Putamen (tissue), 1 donor: ENCODE measurements around the gene VPS35L.
"Not testable (repeated sequence)": the region's sequence is repeated elsewhere in the genome, so short reads cannot be mapped to it uniquely, and the experiment has no call there.

Experiments
- DNase-seq: peaks from one replicate; pipeline ENCODE4 v3.0.0-alpha.2; 2016; ENCODE audit warnings: low spot score

VPS35L gene

DNA sequence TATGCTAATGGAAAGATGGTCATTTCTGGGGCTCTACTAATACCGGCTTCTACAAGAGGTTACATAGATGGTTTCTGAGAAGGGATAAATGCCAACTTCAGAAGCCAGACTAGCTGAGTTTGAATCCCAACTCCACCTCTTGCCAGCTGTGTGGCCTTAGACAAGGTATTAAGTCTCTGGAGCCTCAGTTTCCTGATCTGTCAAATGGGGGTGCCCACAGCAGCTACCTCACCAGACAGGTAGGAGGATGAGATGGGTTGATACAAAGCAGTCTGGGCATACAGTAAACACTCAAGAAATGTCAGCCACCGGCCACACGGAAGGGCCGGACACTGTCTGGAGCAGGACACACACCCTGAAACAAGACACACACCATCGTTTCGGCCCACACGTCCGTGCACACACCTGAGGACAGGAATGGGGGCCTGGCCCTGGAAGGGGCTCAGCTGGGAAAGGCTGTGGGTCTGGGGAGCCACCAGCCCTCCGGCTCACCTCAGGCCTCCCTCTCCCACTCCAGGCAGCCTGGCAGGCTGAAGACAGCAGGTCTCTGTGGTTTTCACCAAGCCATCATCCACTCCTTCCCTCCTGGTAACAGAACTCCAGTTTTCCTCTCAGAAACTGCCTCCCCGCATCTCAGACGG lies 157.0 kb downstream of the VPS35L start:
- DNase-seq: no peak

DNA sequence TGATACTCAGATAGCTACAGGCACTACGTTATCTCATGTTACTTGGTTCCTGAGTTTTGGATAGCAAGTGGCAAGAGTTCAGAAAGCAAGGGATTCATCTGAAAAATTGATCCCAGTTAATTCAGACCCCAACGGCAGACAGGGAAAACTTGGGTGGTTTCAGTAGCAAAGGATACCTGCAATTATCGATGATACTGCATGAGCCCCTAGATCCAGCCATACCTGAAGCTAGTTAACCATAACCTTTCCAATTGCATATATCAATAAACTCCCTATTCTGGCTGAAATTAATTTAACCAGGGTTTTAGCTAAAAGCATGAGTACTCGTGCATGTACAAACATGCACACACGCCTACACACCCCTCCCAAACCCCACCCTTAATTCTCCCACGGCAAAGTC lies 158.2 kb downstream of the VPS35L start:
- no peak for DNase-seq

DNA sequence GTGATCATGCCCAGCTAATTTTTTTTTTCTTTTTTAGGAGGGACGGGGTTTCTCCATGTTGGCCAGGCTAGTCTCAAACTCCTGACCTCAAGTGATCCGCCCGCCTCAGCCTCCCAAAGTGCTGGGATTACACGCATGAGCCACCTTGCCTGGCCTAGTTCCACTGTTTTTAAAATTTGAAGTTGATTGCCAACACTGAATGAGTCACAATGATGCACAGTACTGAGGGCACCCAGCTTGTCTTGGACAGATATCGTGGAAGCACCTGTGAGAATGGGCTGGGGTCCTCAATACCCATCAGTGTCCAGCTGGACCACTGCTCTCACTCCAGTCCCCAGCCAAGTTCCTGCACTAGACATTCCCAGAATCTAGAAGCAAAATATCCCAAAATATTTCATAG lies 160.1 kb downstream of the VPS35L start:
- DNase-seq: no peak

DNA sequence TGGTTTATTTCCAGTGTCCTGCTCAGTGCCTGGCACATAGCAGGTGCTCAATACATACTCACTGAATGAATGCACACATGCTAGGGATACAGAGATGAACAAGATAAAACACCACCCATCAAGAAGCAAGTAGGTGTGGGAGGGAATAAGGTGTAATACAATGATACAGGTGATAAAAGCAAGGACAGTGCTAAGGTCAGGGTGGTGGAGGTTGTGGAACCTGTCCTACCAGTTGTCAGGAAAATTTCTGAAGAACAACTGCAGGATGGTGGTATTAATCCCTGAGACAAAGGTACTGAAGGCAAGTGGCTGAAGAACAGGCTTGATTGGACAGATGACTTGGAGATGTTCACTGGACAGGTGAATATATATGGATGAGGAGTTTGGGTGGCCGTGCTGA lies 160.7 kb downstream of the VPS35L start:
- DNase-seq: no peak

DNA sequence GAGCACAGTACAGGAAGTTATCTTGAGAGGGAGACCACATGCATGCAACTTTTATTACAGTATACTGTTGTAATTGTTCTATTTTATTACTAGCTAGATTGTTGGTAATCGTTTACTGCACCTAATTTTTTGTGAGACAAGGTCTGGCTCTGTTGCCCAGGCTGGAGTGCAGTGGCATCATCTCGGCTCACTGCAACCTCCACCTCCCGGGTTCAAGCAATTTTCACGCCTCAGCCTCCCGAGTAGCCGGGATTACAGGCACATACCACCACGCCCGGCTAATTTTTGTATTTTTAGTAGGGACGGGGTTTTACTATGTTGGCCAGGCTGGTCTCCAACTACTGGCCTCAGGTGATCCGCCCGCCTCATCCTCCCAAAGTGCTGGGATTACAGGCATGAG lies 161.2 kb downstream of the VPS35L start:
- DNase-seq: not testable (repeated sequence)

DNA sequence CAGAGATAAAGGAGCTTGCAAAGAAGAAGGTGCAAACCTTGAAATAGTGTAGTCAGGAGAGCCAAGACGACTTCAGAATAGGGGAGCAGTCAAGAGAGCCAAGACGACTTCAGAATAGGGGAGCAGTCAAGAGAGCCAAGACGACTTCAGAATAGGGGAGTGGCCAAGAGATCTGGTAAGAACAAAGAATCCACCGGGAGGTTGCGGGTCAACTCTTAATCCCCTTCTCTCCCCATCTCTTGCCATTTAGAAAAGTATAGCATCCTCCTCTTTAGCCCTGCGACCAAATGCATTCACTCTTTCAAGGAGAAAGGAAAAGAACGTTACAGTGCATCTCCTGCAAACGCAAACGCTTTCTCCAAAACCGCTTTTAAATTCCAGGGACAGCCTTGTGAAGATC lies 161.8 kb downstream of the VPS35L start:
- no peak for DNase-seq

DNA sequence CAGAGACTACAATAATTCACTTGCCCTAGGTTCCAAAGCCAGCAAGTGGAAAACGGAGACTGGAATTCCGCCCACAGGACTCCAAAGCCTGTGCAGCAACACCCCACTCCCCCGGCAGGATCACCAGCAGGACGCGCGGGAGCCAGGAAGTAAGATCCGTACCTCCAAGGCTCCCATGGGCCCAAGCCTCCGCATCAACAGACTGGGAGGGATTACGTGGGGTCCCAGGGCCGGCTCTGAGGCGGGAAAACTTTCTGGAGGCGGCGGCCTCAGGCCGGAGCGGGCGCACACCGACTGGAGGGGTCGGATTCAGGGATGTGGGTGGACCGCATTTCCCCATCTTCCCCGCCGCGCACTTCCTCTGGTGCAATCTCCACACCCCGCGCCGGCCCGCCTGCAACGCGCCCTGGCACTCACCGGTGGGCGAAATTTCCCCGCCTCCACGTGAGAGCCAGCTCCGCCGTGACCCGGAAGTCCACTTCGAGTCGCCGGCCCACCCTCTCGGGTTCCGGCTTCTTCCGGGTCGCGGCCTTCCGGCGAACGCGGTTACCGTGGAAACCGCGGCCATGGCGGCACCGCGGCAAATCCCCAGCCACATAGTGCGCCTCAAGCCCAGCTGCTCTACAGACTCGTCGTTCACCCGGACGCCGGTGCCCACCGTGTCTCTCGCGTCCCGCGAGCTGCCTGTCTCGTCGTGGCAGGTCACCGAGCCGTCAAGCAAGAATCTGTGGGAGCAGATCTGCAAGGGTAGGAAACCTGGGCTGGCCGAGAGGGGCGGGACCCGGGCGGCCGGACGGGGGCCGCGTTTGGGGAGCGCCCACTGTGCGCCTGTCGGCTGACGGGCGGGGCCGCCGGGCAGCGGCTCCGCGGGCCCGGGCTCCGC lies 162.5 kb downstream of the VPS35L start, which contains the start of the genes IQCK and KNOP1:
IQCK (plus strand) TSS at position 531 of the 883 bp plus-strand sequence; CDS start at position 567, 36 bp downstream.
KNOP1 (minus strand) TSS at position 487 of the 883 bp plus-strand sequence. CDS start 3,192 bp downstream, outside the sequence.
- DNase-seq: peak; percentile 89

DNA sequence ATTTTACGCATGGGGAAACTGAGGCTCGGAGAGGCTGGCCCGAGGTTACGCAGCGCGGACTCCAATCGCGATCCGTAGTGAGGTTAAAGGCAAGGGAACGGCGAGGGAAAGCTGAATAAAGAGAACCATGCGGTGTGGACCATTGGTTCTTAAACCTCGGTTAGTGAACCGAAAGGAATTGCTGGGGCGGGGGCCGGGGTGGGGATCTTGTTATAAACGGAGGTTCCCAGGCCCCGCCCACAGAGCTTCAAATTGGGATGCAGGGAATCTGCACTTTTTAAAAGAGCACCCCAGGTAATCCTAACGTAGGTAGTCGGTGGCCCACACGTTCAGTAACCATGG lies 163.1 kb downstream of the VPS35L start:
- DNase-seq: no peak

DNA sequence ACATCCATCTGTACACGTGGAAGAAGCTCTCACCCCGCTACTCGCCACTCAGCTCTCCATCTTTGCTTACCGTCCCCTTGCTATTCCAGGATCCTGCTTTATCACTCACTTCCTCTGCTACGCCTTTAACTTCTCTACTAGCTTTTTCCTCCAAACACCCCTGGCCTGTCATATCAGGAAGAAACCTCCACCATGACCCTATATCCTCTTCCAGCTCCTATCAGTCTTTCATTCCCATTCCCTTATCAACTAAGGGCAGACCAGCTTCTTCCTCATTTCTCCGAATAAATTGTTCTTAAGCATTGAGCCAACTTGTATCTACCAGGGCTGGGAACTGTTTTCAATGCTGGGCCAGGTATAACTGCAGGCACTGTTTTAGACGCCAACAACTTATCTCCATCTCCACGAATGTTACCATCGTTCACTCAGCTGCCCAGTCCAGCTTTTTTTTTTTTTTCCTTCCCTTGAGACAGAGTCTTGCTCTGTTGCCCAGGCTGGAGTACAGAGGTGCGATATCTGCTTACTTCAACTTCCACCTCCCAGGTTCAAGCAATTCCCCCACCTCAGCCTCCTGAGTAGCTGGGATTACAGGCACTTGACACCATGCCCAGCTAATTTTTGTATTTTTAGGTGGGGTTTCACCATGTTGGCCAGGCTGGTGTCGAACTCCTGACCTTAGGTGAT lies 166.9 kb downstream of the VPS35L start:
- DNase-seq: no peak

DNA sequence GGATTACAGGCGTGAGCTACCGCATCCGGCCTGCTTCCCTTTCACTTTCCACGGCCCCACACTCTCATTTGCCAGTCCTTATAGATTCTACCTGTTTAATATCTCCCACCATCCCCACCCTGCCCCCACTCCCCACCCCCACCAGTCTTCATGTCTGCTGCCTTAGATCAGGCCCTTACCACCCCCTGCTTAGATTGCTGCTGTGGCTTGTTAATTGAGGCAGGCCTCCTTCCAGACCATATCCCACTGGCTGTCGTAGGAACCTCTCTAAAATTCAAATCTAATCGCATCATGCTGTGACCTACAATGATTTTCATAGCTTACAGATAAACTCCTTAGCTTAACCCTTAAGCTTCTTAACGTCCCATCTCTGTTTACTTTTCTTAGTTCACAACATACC lies 167.5 kb downstream of the VPS35L start:
- no peak for DNase-seq

DNA sequence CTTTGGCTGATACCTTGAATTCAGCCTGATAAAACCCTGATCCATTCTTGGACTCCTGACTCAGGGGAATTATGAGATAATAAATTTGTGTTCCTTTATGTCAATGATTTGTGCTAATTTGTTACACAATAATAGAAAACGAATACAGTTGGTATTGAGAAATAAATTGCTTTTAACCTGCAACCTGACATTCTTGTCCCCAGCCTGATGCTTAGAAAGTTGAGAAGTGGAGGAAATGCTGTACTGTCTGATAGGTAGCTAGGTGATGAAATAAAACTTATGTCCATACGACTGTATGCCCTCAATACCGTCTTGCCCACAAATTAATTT lies 173.1 kb downstream of the VPS35L start:
- no peak for DNase-seq

DNA sequence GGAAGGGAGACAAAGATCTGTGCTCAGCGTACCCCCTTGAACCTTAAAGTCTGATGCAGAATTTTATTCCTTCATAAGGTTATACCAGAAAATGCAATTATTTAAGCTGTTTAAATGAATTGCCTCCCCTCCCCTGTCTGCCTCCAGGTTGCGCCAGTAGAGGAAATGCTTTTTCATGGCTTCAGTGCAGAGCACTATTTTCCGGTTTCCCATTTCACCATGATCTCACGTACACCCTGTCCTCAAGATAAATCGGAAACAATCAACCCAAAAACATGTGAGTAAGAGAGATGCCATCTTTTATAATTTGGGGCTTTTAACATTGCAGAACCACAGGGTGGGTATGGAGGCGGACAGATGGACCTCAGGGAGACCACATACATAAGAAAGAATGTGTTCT lies 178.0 kb downstream of the VPS35L start:
- DNase-seq: no peak

DNA sequence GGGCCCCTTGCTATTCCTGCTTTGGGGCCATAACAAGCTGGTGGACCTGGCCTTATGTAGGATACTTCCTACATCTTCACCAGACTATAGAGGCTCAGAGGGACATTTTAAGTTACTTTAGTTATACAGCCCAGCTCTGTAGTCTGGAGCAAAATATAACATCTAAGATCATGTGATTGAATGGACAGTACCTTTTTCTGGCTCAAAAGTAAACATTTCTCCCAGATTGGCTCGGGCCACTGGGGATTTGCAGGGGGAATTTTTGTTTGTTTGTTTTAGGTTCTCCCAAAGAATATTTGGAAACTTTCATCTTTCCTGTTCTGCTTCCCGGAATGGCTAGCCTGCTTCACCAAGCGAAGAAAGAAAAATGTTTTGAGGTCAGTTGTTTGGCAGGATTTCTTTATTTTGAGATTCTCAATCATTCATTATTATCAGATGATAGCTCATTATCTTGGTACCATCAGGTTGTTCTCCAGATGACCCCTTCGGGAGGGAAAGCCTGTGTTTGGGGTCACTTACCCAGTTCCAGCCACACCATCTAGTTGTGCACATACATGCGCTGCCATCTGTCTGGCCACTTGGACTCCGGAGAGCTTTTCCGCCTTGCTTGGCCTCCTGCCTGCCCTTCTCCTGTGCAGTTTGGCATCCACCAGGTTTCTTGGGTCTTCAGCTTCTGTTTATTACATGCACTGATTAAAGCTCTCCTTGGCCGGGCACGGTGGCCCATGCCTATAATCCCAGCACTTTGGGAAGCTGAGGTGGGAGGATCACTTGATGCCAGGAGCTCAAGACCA lies 179.8 kb downstream of the VPS35L start:
- no peak for DNase-seq

DNA sequence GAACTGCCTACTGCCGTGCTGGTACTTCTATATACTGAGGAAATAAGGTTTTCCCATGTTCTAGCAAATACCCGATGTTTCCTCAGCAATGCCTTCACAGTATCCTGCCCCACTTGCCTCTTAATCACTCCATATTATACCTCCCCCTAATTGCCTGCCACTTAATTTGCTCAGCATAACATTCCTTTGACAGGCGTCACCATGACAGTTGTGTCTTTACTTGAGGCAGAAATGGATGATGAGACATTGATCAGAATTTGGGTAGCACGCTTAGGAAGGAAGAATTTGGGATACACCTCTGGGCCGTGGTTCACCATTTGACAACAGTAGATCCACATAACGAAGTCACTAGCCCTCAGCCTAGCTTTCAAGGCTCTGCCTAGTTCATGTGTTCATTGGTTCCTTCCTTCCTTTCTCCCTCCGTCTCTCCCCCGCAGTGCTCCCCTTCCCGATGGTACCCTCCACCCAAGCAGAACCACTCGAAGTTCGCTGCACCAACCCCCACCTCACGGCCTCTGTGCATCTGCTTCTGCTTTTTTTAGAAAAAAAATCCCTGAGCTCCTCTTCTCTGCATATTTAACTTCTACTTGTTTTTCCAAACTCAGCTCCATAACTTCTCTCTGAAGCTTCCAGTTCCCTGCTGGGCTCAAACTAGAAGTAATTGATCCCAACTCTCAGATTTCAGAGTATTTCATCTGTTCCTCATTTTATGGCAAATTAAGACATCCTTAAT lies 182.0 kb downstream of the VPS35L start:
- DNase-seq: peak; percentile 78

DNA sequence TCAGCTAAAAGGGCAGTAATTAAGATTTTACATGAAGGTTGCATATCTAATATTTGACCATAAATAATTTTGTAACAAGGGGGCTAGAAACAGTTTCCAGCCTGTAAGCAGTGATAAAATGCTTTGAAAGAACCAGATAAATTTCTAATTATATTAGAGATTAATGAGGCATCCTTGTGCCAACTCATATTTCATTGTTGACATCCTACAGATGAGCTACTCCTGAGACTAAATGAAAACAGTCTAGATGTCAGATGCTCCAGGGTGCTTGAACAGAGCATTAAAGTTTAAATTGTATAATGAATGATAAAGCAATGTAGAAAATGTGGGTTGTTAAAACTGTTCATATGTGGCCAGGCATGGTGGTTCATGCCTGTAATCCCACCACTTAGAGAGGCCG lies 185.9 kb downstream of the VPS35L start:
- no peak for DNase-seq

DNA sequence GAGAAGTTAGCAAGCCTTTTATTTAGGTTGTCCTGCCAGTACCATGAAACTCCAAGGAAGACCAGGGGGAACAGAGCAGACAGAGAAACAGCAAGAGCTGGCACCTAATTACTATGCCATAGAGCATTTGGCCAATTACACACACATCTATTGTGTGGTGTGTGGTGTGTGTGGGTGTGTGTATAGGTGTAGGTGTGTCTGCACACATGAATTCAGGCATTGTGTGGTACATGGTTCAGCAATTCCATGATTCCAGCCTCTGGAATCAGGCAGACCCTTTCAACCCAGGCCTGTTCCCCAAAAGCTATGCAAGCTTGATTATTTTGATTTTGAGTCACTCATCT lies 188.3 kb downstream of the VPS35L start:
- DNase-seq: no peak

DNA sequence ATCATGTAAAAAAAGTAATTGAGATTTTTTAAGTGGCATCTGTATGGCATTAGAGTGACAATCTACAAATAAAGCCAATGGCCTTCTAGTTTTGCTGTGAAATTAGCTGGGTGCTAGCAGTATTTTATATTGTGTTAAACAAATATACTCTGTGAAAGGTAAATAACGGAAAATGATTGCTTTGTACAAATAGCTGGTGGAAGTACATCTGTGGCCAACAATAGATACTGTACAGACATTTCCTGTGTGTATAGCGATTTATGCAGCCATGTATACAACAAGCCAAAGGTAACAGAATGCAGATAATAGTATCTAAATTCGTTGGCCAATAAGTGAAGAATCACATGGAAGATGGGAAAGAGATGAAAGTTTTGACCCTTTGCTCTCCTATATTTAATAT lies 189.2 kb downstream of the VPS35L start:
- DNase-seq: no peak

DNA sequence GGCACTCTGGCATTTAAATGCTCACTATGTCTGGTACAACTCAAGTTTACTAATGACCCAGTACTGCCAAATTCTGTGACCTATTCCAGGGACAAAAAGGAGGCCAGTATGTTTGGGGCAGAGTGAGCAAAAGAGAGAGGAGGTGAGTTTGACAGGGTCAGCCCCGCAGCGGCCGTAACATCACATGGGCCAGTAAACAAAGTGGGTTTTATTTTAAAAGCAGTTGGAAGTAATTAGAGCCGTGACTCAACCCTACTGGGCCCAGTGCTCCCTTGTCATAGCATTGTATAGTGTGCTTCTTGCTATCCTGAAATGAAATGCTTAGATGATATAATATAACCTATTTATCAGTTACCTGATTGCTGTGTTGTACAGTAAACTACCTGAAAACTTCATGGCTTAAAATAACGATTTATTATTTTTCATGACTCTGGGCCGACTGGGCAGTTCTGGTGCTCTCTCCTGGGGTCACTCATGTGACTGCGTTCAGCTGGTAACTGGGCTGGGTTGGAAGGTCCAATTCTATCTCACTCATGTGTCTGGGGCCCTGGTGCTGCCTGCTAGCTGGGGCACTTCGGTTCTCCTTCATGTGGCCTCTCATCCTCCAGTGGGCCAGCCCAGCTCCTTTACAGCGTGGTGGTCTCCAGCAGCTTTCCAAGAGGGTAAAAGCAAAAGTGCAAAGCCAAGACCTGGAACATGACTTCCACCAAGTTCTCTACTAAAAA lies 189.9 kb downstream of the VPS35L start:
- no peak for DNase-seq

DNA sequence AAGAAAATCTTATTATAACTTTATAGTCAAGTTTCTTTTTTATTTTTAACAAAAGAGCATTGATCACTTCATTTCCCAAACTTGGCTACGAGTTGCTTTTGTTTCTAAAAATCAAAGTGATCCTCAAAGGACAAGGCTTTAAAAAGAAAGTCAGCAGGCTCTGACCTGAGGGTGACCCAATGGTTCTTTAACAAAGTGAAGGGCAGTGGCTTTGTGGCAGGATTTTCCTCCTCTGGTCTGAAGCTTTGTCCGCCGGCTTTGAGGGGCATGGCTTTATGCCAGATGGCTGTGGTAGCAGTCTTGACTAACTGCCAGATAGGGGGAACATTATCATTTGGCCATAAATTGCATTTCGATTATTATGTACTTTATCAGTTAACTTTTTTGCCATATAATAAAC lies 191.1 kb downstream of the VPS35L start:
- DNase-seq: no peak

DNA sequence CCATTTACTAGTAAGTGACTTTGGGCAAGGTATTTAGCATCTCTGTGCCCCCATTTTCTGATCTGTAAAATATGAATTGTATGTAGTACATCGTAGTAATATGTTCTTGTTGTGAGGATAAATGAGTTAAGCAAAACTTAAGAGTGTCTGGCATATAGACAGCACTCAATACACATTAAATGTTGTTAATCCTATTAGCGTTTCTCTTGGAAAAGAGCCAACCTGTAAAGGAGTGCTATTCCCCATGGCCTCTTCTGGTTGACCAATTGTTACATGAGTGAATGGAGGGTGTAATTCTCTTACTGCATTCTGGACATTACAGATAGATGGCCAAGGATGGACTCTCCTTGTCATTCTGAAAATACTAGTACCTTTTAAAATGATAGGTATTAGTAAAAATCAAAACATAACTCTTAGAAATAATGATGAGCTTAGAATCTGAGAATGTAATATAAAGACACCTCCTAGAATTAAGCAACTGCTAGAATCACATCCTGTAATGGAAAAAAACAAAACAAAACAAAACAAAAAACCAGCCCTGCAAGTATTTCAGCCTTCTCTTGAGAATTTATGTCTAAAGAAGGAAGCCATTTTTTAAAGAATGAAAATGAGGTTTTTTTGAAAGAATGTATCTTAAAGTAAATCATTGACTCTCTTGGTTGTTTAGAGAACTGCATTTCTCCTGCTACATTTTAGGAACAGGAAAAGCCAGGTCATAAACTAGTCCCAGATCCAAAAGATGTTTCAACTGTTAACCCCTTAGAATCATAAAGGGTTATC lies 193.1 kb downstream of the VPS35L start:
- no peak for DNase-seq
